HepG2 (cell line): ENCODE data around the gene MFRP. TPM values are rescaled to one million over a fixed set of nuclear protein-coding genes. Genes with fewer than 3 reads are reported as not detected.

ENCODE experiments used
- ADNP ChIP-seq: sonication (generic); formaldehyde crosslinking; IDR thresholded peaks from 2 replicates; pipeline ENCODE4 v1.4.0; 2020; ENCODE audit warnings: missing genetic modification reagents
- CCDC6 ChIP-seq: sonication (generic); formaldehyde crosslinking; IDR thresholded peaks from 2 replicates; pipeline ENCODE4 v1.8.1; 2022; ENCODE audit warnings: mild to moderate bottlenecking, missing genetic modification reagents, moderate library complexity
- CENPX ChIP-seq: sonication (generic); formaldehyde crosslinking; IDR thresholded peaks from 2 replicates; pipeline ENCODE4 v1.9.0; 2021; ENCODE audit warnings: mild to moderate bottlenecking, missing genetic modification reagents, moderate library complexity
- FOXA3 ChIP-seq: IDR thresholded peaks from 2 replicates; pipeline ENCODE4 v1.6.1; 2016; ENCODE audit warnings: missing genetic modification reagents, missing compliant biosample characterization
- FUBP1 ChIP-seq: sonication (generic); formaldehyde crosslinking; IDR thresholded peaks from 2 replicates; pipeline ENCODE4 v1.5.1; 2020; ENCODE audit warnings: missing genetic modification reagents, mild to moderate bottlenecking, borderline replicate concordance
- GLI4 ChIP-seq: sonication (generic); formaldehyde crosslinking; IDR thresholded peaks from 2 replicates; pipeline ENCODE4 v1.5.1; 2020; ENCODE audit warnings: missing genetic modification reagents, mild to moderate bottlenecking, moderate library complexity, borderline replicate concordance
- NR2F1 ChIP-seq, 2 experiments: fragments of 450-650 bp in 1 of 2; formaldehyde crosslinking in 1 of 2; IDR thresholded peaks; 2 replicates each; pipeline versions ENCODE4 v1.5.0 to v1.6.1; 2016 to 2020; ENCODE audit warnings: mild to moderate bottlenecking in 1 of 2, missing compliant biosample characterization in 1 of 2, missing genetic modification reagents in 1 of 2, moderate library complexity in 1 of 2
- PHF8 ChIP-seq: sonication (generic); formaldehyde crosslinking; IDR thresholded peaks from 2 replicates; pipeline ENCODE4 v1.5.0; 2020; ENCODE audit warnings: missing genetic modification reagents
- POGK ChIP-seq: sonication (generic); formaldehyde crosslinking; conservative IDR thresholded peaks from 2 replicates; pipeline ENCODE4 v1.8.0; 2022; ENCODE audit warnings: mild to moderate bottlenecking, moderate library complexity, missing genetic modification reagents
- SNRNP70 ChIP-seq: fragments of 200-400 bp; formaldehyde crosslinking; IDR thresholded peaks from 2 replicates; pipeline ENCODE4 v1.6.1; 2017; ENCODE audit warnings: mild to moderate bottlenecking, low read depth, low read length, moderate library complexity
- TAF1 ChIP-seq: sonication (generic); formaldehyde crosslinking; IDR thresholded peaks from 2 replicates; pipeline ENCODE4 v1.4.0; 2020; ENCODE audit warnings: missing genetic modification reagents
- ZNF354B ChIP-seq: sonication (generic); formaldehyde crosslinking; IDR thresholded peaks from 2 replicates; pipeline ENCODE4 v1.8.0; 2022; ENCODE audit warnings: mild to moderate bottlenecking, missing genetic modification reagents
- ZNF451 ChIP-seq: sonication (generic); formaldehyde crosslinking; IDR thresholded peaks from 2 replicates; pipeline ENCODE4 v1.5.0; 2020; ENCODE audit warnings: mild to moderate bottlenecking, missing genetic modification reagents
- ZNF740 ChIP-seq: sonication (generic); formaldehyde crosslinking; IDR thresholded peaks from 2 replicates; pipeline ENCODE4 v1.4.0; 2020; ENCODE audit warnings: missing genetic modification reagents
- ZNF747 ChIP-seq: sonication (generic); formaldehyde crosslinking; IDR thresholded peaks from 2 replicates; pipeline ENCODE4 v1.8.1; 2023; ENCODE audit warnings: missing genetic modification reagents, mild to moderate bottlenecking, borderline replicate concordance
- ZNF792 ChIP-seq: IDR thresholded peaks from 2 replicates; pipeline ENCODE4 v1.6.1; 2016
- polyA plus RNA-seq, 8 experiments: library from polyadenylated mRNA; depleted of rRNA in 3 of 8; stranded (reverse) in 7 of 8; unstranded in 1 of 8; fragments of >200 nt; fragmentation: Illumina TruSeq in 4 of 8; extraction: Trizol in 4 of 8; gene quantifications; 2 replicates each; pipeline versions ENCODE4 v1.2.1 to v1.2.3, GENCODE V29; 2011 to 2016; ENCODE audit warnings: low read depth in 4 of 8, missing spikeins in 1 of 8, mixed read lengths in 1 of 8; ENCODE audit not compliant: insufficient read depth in 1 of 8
- total RNA-seq, 5 experiments: library from RNA; depleted of rRNA; stranded (reverse); fragments of >200 nt; fragmentation: Illumina TruSeq; extraction: Trizol; gene quantifications; 2 replicates each; pipeline ENCODE4 v1.2.3, GENCODE V29; 2016; ENCODE audit warnings: low read depth in 1 of 5

Gene MFRP
- total and polyA plus RNA-seq, 2 of the 13 experiments (the other 11 are each of a cell fraction or from before 2014, with no cell fraction given), result not detected

- TF ChIP-seq NR2F1 (CRISPR knock-in tag; IDR thresholded peaks at IDR 0.05) (no peak), POGK (CRISPR knock-in tag) (no peak), CCDC6 (CRISPR knock-in tag) (0 out of 2 replicates have a peak, but pooled peaks have one; percentile 40), ZNF740 (0 out of 2 replicates have a peak, but pooled peaks have one; percentile 41), TAF1 (CRISPR knock-in tag) (peak; percentile 83), GLI4 (no peak), FOXA3 (CRISPR knock-in tag) (no peak), ZNF792 (CRISPR knock-in tag) (no peak), ZNF451 (CRISPR knock-in tag) (0 out of 2 replicates have a peak, but pooled peaks have one; percentile 10), PHF8 (CRISPR knock-in tag) (peak; percentile 57), ZNF354B (no peak), ZNF747 (CRISPR knock-in tag) (peak; percentile 22; the same call in 1 of the 2 replicates), CENPX (CRISPR knock-in tag) (no peak), FUBP1 (CRISPR knock-in tag) (no peak), SNRNP70 (no peak), ADNP (no peak)
Observed at GRCh38 chr11:119316729-119317591, 29.5 kb downstream of the MFRP start, which contains the start of gene MCAM (continued).
